ENCODE data around the gene LHFPL6.

- TF ChIP-seq, protein P1, sequence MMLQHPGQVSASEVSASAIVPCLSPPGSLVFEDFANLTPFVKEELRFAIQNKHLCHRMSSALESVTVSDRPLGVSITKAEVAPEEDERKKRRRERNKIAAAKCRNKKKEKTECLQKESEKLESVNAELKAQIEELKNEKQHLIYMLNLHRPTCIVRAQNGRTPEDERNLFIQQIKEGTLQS (IDR thresholded peaks at IDR 0.05) = no peak
- TF ChIP-seq, protein P1 (CRISPR knock-in tag; conservative IDR thresholded peaks at IDR 0.05) = no peak
- TF ChIP-seq EZH2 (IDR thresholded peaks at IDR 0.05; ENCODE audit: borderline replicate concordance, low read depth, low read length) (no peak), SREBF2 (CRISPR knock-in tag; IDR thresholded peaks at IDR 0.05) (no peak), ZC3H11A (IDR thresholded peaks at IDR 0.05; ENCODE audit: low read depth, low read length) (no peak), CTCF (IDR thresholded peaks at IDR 0.05 in 2 of 3, conservative IDR thresholded peaks at IDR 0.05 in 1 of 3; ENCODE audit: insufficient read depth in 2 of 3, low read depth in 1 of 3, low read length in 3 of 3) (0 out of 6 replicates have a peak, but pooled peaks of 1 of the 3 experiments have one; percentile 8), BRCA1 (IDR thresholded peaks at IDR 0.05) (no peak), BRCA1 (CRISPR knock-in tag; IDR thresholded peaks at IDR 0.05) (no peak), IRF2 (CRISPR knock-in tag; IDR thresholded peaks at IDR 0.05) (no peak), IFI16 (CRISPR knock-in tag; IDR thresholded peaks at IDR 0.05) (no peak), ADNP (tag; IDR thresholded peaks at IDR 0.05) (no peak), TEAD1 (CRISPR knock-in tag; IDR thresholded peaks at IDR 0.05) (no peak), MEF2A (IDR thresholded peaks at IDR 0.05; ENCODE audit: control insufficient read depth, low read depth, low read length) (no peak)
Measured at GRCh38 chr13:39600766-39601165, 2.2 kb downstream of the LHFPL6 start.
